Endothelial cell (in vitro differentiated cells): ENCODE measurements around the gene SOCS7. TPM values are rescaled to one million over a fixed set of nuclear protein-coding genes. Genes with fewer than 3 reads are reported as not detected.

ENCODE experiments used
- DNase-seq: peaks from one replicate; pipeline ENCODE4 v3.0.0; 2021; ENCODE audit warnings: low spot score
- H3K27ac Mint-ChIP-seq: one replicate; pipeline ENCODE4 v1.8.0; 2021; ENCODE audit warnings: mixed read lengths, inconsistent platforms; ENCODE audit not compliant: unreplicated experiment
- H3K27me3 Mint-ChIP-seq: one replicate; pipeline ENCODE4 v1.8.0; 2021; ENCODE audit warnings: mild to moderate bottlenecking, moderate library complexity, mixed read lengths, inconsistent platforms; ENCODE audit not compliant: unreplicated experiment
- H3K36me3 Mint-ChIP-seq: one replicate; pipeline ENCODE4 v1.8.0; 2021; ENCODE audit warnings: mild to moderate bottlenecking, low read depth, mixed read lengths, inconsistent platforms; ENCODE audit not compliant: unreplicated experiment
- H3K4me1 Mint-ChIP-seq: one replicate; pipeline ENCODE4 v1.8.0; 2021; ENCODE audit warnings: mild to moderate bottlenecking, mixed read lengths, inconsistent platforms; ENCODE audit not compliant: unreplicated experiment
- H3K4me3 Mint-ChIP-seq: one replicate; pipeline ENCODE4 v1.8.0; 2021; ENCODE audit warnings: mild to moderate bottlenecking, mixed read lengths, inconsistent platforms; ENCODE audit not compliant: unreplicated experiment
- H3K9me3 Mint-ChIP-seq: one replicate; pipeline ENCODE4 v1.8.0; 2021; ENCODE audit warnings: mixed read lengths, inconsistent platforms; ENCODE audit not compliant: unreplicated experiment
- total RNA-seq: library from RNA; stranded (reverse); fragmentation: NEBNext Ultra II Directional; extraction: Animal tissue kit (Norgen Biotek cat#: 25700); gene quantifications from one replicate; pipeline ENCODE4 v1.2.1, GENCODE V29; 2021; ENCODE audit not compliant: unreplicated experiment
- TF ChIP-seq, protein P1 (sequence below): fragments of 200-600 bp; sonication (generic); IDR thresholded peaks from one replicate; pipeline ENCODE4 v1.5.0; 2021; ENCODE audit warnings: antibody characterized with exemption; ENCODE audit not compliant: unreplicated experiment

SOCS7 gene
- total RNA-seq, 1 donor from 2014 or later, result 13.8 TPM

DNA sequence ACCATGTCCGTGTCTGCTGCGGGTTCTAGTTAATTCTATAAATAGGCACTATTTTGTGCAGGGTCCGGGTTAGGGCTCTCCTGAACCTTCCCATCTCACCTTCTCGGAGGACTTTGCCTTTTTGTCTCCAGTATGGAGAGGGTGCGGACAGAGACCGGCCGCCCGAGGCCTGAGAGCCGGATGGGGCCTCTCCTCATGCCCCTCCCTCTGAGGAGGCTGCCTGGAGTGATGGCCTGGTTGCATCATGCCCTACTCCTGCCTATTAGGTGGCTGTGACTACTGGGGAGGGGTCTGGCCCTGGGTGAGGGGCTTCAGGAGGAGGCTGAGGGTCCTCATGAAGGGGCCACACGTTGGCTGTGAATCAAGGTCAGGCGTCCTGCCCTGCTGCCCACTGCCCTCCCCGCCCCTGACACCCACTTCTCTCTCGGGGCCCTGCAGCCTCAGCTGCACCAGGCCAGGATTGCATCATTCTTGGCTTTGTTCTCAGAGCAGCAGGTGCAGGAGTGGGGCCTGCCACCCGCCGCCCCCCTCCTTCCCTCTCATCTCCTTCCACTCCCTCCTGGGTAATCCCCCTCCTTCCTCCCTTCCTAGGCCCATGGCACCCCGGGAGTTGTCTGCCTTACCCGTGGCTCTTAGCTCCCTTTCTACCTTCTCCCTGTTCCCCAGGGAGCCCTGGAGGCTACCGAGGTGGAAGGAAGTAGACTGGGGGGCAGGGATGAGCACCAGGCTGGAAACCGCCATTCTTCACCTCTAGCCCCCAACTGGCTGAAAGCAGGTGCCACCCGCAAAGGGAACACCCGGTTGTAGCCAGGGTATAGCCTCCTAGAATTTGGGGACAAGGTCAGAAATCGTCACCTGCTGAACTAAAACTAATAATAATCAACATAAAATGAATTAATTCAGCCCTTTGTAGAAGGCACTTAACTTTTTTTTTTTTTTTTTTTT lies 63.9 kb downstream of the SOCS7 start:
- TF ChIP-seq, protein P1, sequence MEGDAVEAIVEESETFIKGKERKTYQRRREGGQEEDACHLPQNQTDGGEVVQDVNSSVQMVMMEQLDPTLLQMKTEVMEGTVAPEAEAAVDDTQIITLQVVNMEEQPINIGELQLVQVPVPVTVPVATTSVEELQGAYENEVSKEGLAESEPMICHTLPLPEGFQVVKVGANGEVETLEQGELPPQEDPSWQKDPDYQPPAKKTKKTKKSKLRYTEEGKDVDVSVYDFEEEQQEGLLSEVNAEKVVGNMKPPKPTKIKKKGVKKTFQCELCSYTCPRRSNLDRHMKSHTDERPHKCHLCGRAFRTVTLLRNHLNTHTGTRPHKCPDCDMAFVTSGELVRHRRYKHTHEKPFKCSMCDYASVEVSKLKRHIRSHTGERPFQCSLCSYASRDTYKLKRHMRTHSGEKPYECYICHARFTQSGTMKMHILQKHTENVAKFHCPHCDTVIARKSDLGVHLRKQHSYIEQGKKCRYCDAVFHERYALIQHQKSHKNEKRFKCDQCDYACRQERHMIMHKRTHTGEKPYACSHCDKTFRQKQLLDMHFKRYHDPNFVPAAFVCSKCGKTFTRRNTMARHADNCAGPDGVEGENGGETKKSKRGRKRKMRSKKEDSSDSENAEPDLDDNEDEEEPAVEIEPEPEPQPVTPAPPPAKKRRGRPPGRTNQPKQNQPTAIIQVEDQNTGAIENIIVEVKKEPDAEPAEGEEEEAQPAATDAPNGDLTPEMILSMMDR, result no peak
- no peak for DNase-seq
- H3K27ac Mint-ChIP-seq, result no peak overlapping the region
- H3K27me3 Mint-ChIP-seq, result peaks cover 8% of the 10 kb centered on the region
- H3K36me3 Mint-ChIP-seq, result no peaks in the 10 kb centered on the region
- H3K4me1 Mint-ChIP-seq, result peaks cover 7% of the 10 kb centered on the region
- no peaks in the 10 kb centered on the region for H3K9me3 Mint-ChIP-seq
- H3K4me3 Mint-ChIP-seq, result no peak overlapping the region

DNA sequence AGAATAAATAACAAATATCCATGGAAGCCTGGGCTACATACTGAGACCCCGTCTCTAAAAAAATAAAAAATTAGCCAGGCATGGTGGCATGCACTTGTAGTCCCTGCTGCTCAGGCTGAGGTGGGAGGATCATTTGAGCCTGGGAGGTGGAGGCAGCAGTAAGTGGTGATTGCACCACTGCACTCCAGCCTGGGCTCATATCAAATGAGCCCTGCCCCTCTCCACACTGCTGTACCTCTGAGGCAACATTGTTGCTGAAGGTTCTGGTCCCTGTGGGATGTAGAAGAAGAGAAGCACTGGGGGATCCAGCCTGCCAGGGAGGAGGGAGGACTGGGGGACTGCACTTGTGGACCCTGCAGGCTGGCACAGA lies 65.2 kb downstream of the SOCS7 start:
- Mint-ChIP-seq H3K27me3 (peaks cover 7% of the 10 kb centered on the region), H3K27ac (no peak overlapping the region), H3K9me3 (no peaks in the 10 kb centered on the region), H3K4me3 (no peak overlapping the region), H3K4me1 (peaks cover 7% of the 10 kb centered on the region), H3K36me3 (no peaks in the 10 kb centered on the region)
- DNase-seq, result no peak
- TF ChIP-seq, protein P1, result no peak

DNA sequence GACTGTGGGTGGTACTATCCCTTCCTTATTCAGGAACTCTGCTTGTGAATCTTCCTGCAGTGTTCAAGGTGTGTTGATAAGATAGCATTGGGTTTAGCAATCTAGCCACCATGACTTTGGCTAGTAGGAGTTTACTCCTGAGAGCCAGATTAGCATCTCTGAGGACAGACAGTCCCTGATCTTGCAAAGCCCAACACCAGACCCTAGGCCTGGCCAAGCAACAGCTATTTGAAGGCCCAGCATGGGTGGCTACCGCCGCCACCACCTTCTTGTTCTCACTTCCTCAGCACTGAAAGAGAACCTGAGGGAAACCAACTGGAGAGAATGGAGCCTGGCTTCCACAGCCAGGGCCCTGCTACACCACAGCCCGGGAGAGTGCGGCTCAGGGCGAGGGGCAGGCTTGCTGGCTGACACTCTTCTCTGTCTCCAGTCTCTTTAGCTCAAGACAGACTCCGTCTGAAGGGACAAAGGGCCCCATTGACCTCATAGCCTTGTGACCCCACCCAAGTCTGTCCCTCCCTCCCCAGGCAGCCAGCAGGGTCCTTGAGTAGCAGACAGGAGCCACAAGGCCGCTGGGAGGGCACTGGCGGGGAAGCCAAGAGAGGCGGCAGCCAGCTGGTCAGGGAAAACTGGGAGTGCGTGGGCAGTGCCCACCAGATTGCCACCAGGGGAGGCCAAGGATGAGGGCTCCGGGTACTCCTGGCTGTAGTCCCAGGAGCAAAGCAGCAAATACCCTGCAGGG lies 65.7 kb downstream of the SOCS7 start:
- H3K9me3 Mint-ChIP-seq, result no peaks in the 10 kb centered on the region
- DNase-seq, result no peak
- TF ChIP-seq, protein P1, result no peak
- no peak overlapping the region for H3K27ac Mint-ChIP-seq
- H3K27me3 Mint-ChIP-seq, result peaks cover 10% of the 10 kb centered on the region
- H3K4me1 Mint-ChIP-seq, result peaks cover 7% of the 10 kb centered on the region
- H3K36me3 Mint-ChIP-seq, result no peaks in the 10 kb centered on the region
- no peak overlapping the region for H3K4me3 Mint-ChIP-seq

DNA sequence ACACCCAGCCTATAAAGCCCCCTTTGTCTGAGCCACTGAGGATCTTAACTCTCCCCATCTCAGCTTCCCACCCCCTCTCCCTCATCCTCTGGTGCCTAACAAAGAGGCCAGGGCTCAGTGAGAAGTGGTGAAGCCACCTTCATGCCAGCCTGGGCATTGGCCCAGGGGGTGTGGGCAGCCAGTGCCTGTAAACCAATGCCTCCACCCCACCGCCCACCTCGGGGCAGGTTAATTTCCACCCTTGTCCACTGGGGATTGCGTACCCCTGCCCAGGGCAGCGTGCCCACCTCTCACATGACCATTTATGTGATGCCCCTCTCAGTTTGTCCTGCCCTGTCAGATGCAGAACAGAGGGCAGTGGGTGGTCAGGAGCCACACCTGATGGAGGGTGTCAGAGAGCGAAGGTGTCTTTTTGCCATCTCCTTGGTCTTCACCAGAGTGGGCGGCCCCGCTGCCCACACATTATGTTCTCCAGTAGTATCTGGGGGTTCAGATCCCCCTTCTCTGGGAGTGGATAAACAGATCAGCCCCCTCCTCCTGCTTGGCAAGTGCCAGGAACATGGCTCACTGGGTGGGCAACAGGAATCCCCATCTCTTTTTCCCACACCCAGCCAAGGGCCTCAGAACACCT lies 66.5 kb downstream of the SOCS7 start:
- DNase-seq, result no peak
- H3K27ac Mint-ChIP-seq, result no peak overlapping the region
- no peaks in the 10 kb centered on the region for H3K9me3 Mint-ChIP-seq
- H3K4me3 Mint-ChIP-seq, result no peak overlapping the region
- peaks cover 12% of the 10 kb centered on the region for H3K27me3 Mint-ChIP-seq
- H3K4me1 Mint-ChIP-seq, result peaks cover 7% of the 10 kb centered on the region
- no peaks in the 10 kb centered on the region for H3K36me3 Mint-ChIP-seq
- TF ChIP-seq, protein P1, result no peak
